GM12864 (cell line): ENCODE data around the gene CISTR.

Source experiments
- DNase-seq: peaks from one replicate; pipeline ENCODE4 v3.0.0-alpha.2; 2011; ENCODE audit warnings: low read depth
- H3K4me3 ChIP-seq: 2 replicates; pipeline ENCODE4 v1.5.1; 2011; ENCODE audit warnings: mild to moderate bottlenecking, low read depth, low read length, control low read depth
- TF ChIP-seq, protein P1 (sequence below): IDR thresholded peaks from 2 replicates; pipeline ENCODE4 v1.5.1; 2011; ENCODE audit warnings: low read depth, mild to moderate bottlenecking, moderate library complexity, low read length, control low read depth, inconsistent platforms; ENCODE audit errors: missing control alignments

Gene CISTR

GRCh38 chr12:53698948-53699677, 52.7 kb downstream of the CISTR start:
- DNase-seq, result no peak
- TF ChIP-seq, protein P1, sequence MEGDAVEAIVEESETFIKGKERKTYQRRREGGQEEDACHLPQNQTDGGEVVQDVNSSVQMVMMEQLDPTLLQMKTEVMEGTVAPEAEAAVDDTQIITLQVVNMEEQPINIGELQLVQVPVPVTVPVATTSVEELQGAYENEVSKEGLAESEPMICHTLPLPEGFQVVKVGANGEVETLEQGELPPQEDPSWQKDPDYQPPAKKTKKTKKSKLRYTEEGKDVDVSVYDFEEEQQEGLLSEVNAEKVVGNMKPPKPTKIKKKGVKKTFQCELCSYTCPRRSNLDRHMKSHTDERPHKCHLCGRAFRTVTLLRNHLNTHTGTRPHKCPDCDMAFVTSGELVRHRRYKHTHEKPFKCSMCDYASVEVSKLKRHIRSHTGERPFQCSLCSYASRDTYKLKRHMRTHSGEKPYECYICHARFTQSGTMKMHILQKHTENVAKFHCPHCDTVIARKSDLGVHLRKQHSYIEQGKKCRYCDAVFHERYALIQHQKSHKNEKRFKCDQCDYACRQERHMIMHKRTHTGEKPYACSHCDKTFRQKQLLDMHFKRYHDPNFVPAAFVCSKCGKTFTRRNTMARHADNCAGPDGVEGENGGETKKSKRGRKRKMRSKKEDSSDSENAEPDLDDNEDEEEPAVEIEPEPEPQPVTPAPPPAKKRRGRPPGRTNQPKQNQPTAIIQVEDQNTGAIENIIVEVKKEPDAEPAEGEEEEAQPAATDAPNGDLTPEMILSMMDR, result no peak
- no peak overlapping the region for H3K4me3 ChIP-seq

GRCh38 chr12:53696655-53697331, 55.0 kb downstream of the CISTR start:
- DNase-seq, result no peak
- no peak overlapping the region for H3K4me3 ChIP-seq
- TF ChIP-seq, protein P1, result no peak
